SIG-M5 (cell line): ENCODE results near the gene FBXO11.

Source experiments
- DNase-seq: peaks from one replicate; lab custom pipeline; 2025; lab: John Stamatoyannopoulos, UW

Gene FBXO11

DNA sequence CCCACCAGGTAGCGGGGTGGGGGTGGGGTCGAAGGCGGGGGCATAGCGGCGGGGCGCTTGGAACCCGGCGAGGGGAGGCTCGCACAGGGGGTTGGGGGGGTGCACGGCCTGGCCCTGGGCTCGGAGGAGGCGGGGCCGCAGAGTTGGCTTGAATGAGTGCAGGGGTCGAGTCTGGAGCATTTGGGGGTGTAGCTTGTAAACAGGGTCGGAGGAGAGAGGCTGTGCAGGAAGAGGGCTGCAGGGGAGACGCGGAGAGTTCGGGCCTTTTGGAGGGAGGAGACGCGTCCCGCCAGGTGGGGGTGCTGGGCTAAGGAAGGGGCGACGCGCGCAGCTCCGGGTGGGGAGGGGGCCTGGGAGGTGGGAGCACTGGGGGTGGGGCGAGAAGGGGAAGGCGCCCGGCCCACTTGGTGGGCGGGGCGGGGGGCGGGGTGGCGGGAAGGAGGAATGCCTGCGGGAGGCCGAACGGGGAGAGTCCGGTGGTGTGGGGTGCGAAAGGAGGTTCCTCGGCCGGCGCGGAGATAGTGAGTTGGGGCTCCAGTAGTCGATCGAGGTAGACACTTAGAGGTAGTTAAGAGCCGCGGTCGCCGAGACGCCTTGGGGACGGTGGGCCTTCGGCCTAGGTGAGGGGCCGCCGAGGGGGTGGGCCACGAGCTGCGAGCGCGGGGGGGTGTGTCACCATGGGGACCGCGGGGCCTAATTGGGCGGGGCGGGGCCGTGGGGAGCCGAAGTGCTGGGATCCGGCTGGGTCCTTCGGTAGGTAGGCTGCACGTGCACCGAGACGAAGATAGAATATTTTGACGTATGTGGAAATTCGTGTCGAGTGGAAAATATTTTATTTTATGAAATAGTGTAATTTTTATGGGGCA is 122.6 kb downstream of the FBXO11 start:
- DNase-seq, result no peak

DNA sequence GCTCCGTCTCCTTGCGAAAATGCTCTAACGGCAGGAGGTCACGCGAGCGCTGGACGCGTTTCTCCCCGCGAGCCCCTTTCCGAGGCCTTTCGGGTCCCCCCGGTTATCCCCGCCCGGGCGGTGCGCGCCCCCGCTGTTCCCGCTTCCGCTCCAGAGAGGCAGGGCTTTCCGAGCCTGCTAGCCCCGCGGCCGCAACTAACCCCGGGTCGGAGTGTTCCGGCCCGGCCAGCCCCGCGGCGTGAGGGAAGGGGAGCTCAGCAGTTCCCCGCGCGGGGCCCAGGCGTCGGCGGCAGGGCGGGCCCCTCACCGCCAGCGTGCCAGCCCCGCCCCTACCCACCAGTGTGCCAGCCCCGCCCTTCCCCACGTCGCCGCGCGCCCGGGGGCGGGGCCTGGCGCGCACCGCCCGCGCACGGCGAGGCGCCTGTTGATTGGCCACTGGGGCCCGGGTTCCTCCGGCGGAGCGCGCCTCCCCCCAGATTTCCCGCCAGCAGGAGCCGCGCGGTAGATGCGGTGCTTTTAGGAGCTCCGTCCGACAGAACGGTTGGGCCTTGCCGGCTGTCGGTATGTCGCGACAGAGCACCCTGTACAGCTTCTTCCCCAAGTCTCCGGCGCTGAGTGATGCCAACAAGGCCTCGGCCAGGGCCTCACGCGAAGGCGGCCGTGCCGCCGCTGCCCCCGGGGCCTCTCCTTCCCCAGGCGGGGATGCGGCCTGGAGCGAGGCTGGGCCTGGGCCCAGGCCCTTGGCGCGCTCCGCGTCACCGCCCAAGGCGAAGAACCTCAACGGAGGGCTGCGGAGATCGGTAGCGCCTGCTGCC is 123.4 kb downstream of the FBXO11 start, which contains the start of gene MSH6:
MSH6 (plus strand) TSS at position 475 of the 815 bp plus-strand sequence; CDS start at position 564, 89 bp downstream.
- DNase-seq, result peak; percentile 63

DNA sequence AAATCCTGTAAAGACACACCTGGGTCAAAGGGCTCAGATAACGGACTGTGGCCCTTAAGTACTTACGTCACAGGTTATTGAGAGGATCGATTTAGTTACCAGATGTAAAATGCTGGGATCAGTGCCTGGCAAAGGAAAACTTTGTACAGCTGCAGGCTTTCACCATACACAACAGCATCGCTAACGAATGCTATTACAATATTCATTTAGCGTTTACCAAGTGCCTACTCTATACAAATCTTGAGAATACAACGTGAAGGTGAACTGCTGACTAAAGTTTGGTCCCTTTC is 124.0 kb downstream of the FBXO11 start:
- no peak for DNase-seq

DNA sequence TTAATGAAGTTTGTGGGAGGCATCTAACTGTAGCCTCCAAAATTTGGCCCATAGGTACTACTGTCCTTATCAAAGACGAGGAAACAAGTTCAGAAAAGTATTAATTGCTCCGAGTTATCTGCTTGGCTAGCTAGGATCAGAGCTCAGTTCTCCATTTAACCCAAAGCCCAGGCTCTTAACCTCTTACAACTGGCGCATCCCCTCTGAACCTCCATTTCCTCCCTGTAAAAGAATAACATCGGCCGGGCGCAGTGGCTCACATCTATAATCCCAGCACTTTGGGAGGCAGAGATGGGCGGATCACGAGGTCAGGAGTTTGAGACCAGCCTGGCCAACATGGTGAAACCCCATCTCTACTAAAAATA is 126.9 kb downstream of the FBXO11 start:
- DNase-seq, result no peak

DNA sequence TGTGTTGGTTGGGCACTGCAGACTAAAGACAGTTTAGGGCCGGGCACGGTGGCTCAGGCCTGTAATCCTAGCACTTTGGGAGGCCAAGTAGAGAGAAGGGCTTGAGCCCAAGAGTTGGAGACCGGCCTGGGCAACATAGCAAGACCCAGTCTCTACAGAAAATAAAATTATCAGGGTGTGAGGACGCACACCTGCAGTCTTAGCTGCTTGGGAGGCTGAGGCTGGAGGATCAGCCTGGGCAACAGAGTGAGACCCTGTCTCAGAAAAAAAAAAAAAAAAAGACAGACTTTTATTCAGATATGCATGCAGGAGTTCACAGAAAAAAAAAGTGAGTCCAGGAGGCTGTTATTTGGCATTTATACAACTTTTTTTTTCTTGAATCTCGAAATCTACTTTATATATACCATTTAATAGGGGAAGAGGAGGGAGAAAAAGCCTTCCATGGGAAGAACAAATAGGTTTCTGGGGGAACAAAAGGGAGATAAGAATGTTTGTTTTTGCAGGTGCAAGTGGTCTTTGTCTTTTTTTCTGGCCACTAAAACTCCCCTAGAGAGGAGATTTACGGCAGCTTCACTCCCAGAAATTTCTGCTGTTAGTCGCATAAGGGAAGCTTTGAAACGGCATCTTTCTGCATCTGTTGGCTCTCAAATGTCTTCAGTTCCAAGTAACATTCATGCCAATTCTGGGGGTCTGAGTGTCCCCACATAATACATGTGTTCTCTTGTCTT is 127.4 kb downstream of the FBXO11 start:
- DNase-seq, result no peak

DNA sequence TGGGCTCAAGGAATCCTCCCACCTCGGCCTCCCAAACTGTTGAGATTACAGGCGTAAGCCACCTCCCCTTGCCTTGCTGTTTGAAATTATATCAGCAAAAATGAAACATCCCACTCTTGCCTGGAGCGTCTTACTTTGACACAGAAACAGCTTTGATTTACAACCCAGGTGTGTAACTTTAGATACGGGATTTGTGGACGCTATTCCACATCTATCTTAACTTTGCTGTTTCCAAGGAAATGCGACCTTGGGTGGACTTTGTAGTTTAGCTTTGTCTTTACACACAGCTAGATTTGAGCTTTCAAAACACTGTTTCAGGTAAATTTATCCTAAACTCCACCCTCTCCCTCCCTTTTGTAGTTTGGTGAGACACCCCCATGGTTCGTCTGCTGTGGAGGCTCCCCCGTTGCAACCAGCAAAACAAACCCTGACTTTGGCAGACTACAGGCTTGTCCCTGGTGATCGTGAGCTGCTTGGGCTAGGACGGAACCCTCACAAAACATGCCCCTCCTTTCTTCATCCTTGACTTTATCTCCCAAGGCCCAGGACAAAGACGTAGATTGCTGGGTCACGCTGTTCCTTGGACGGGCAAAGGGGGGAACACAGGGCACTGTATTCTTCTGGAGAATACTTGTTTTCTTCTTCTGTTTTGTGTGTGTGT is 128.9 kb downstream of the FBXO11 start:
- DNase-seq, result no peak

DNA sequence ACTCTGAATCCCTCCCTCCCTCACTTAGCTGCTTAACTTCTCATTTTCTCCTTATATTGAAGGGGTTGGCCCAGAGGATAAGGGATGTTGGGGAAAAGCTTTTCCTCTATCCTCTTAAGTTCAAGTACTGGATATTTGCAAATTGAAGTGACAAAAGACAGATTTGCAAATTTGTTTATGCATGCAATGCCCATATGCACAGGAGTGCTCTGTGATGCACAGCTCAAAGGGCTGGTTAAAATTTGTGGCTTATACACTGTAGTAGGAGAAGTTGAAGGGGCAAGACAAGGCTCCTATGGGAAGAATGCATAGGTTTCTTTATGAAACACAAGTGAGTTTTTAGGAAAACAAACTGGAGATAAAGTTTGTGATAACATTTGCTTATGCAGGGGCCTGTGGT is 131.7 kb downstream of the FBXO11 start:
- no peak for DNase-seq

DNA sequence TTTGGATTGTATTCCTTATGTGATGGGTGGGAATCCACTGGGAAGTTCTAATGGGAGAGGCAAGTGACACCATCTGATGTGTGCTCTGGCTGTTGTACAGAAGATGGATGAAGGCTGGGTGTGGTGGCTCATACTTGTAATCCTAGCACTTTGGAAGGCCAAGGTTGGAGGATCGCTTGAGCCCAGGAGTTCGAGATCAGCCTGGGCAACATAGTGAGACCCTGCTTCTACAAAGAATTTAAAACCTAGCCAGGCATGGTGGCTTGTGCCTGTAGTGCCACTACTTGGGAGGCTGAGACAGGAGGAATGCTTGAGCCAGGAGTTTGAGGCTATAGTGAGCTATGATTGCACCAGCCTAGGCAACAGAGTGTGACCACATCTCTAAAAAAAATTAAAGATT is 134.0 kb downstream of the FBXO11 start:
- DNase-seq, result no peak

DNA sequence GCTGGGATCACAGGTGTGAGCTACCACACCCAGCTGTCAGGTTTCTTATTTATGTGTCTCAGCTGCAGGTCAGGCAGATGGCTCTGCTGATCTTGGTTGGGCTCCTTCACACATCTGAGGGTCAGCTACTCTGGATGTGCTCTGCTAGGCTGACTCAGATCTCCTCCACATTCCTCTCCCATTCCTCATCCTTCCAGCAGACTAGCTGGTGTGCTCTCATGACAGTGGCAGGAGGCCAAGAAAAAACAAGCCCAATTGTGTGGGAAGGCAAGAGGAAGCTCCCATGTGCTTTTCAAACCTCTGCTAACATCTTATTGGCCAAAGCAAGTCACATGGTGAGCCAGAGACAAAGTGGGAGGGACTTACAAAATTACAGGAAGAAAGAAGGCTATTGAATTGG is 135.1 kb downstream of the FBXO11 start:
- no peak for DNase-seq

DNA sequence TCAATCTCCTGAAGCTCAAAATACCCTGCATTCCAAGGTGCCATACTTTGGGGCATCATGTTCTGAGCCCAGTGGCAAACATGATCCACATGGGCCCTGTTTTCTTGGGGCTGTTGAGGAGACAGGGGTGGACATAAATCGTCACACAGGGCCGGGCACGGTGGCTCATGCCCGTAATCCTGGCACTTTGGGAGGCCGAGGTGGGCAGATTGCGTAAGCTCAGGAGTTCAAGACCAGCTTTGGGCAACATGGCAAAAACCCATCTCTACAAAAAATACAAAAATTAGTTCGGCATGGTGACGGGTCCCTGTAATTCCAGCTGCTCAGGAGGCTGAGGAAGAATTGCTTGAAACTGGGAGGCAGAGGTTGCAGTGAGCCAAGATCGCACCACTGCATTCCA is 137.0 kb downstream of the FBXO11 start:
- no peak for DNase-seq

DNA sequence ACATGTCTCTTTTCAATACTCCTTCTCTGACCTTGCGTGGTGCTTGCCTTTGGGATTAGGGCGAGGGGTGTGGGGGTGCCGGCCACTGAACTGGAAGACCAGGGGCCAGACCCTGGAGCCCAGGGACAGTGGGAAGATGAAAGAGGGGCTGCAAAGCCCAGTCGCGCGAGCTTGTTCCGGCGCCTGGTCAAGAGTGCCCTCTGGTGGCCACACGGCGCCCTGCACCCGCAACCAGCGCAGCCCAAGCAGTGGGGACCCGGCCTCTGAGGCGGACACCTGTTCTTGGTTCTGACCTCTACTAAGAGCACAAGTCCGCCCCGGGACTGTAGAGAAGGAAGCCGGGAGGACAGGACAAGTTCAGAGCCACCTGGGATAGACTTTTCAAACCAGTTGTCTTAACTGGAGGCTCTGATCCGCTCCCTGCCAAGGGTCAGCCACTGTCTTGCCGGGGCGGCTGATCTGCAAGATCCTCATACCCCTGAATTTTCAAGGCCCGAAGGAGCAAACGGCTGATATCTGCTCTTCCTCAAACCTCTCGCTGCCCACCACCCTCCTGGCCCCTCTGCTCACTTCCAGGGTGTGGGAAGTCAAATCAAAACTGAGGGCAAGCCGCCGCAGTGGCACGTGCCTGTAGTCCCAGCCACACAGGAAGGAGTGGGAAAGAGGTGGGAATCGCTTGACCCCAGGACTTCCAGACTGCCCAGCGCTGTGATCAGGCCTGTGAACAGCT is 138.3 kb downstream of the FBXO11 start:
- no peak for DNase-seq

DNA sequence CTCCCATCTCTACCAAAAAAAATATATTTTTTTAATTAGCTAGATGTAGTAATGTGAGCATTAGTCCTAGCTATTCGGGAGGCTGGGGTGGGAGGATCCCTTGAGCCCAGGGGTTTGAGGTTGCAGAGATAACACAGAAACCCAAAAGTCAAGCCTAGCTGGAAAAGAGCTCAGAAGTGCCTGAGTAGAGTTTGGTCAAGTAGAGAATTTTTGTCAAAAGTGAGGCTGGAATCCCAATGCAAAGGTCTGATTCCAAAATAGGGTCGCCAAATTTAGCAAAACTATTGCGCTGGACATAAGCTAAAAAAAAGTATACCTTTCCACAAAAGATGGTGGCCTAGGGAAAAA is 138.8 kb downstream of the FBXO11 start:
- no peak for DNase-seq

DNA sequence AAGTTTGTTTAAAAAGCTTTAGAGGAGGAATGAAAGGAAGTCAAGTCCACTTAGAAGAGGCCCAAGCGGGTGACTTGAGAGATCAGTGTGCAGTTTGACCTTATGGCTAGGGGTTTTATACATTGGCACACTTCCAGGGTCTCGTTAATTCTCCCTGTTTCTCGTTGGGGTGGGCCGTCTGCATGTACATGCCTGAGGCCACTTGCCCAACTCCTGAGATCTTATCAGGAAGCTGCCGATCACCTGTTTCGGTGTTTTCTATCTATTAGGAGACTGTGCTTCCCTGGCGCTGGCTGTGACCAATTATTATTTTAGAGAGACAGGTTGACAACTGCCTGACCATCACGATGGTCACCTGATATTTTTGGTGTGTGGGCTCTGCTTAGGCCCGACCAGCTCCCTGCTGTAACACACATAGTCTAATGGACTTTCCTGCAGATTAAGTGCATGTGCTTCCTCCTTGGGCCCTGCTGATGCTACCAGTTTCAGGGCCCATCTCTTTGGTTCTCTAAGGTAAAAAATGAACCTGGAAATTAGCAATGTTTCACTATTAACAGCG is 154.4 kb downstream of the FBXO11 start:
- no peak for DNase-seq

DNA sequence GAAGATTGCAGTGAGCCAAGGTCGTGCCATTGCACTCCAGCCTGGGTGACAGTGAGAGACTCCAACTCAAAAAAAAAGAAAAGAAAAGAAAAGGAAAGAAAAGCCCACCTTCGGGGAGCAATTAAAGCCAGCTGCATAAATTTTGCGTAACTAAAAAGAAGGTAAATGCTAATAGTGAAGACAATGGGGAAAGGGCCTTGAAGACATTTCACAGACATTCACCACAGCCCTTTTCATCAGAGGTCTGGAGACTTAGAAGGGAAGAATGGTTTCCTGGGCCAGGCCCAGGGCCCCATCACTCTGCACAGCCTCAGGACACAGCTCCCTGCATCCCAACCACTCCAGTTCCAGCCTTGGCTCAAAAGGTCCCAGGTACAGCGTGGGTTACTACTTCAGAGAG is 158.4 kb downstream of the FBXO11 start:
- no peak for DNase-seq

DNA sequence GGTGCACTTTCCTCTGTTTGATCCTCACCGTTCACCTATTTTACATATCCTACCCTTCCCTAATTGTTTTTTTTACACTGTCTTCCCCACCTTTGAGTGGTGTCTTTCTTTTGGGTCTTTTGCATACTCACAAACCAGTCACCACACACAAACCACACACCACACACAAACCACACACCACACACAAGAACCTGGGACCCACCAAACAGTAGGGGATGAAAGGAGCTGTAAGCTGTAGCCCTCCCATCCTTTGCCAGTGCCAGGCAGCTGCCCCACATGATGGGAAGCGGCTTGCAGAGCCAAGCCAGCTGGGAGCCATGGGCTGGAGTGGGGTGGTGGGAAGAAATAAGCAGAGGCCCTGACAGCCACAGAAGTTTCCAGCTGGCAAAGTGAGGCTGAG is 162.2 kb downstream of the FBXO11 start:
- no peak for DNase-seq

DNA sequence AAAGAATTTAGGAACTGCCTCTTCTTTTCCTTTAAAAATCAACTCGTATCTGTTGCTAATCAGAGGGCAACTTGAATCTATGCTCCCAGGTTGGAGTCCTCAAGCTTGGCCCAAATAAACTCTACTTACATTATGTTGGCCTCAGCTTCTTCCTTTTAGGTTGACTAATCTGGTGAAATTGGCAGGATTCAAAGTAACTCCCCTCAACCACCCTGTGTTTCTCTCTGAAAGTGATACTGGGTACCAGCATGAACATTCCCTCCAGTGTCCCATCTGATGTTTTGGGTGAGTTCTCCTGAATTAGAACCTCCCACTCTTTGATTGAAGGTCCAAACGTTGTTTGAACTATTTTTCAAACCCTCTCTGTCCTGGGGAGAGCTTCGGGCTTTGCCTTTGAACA is 164.7 kb downstream of the FBXO11 start:
- no peak for DNase-seq

DNA sequence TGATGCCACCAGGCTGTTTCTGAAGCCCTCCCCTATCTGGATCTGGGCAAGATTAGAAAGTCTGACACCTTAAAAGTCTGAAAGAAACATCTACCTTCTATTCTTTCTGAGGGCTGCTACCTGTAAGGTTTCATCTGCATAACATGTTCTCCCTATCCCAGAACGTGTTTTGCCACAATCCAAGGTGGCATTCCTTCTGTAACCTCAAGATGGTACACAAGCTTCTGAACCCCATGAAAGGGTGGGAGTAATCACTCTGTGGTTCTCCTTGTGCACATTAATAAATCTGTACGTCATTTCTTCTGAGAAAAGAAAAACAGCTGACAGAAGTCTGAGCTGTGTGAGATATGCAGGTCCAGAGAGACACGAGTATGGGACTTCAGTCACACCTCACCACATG is 165.2 kb downstream of the FBXO11 start:
- no peak for DNase-seq
